Fibroblast of the conjunctiva (primary cell): Measurements from ENCODE around the gene BCAS3.

Experiments
- DNase-seq: peaks from one replicate; pipeline ENCODE4 v3.0.0-alpha.2; 2010; ENCODE audit warnings: low read depth

Gene BCAS3

GRCh38 chr17:61254904-61255303, 577.3 kb downstream of the BCAS3 start:
- DNase-seq: no peak

GRCh38 chr17:61255647-61256046, 578.0 kb downstream of the BCAS3 start:
- DNase-seq: no peak

GRCh38 chr17:61259360-61259759, 581.7 kb downstream of the BCAS3 start:
- DNase-seq: no peak

- no peak for DNase-seq
Measured at GRCh38 chr17:61260071-61260797, 582.6 kb downstream of the BCAS3 start.

- no peak for DNase-seq
Measured at GRCh38 chr17:61261001-61261637, 583.5 kb downstream of the BCAS3 start.

GRCh38 chr17:61265397-61265796, 587.7 kb downstream of the BCAS3 start:
- no peak for DNase-seq

GRCh38 chr17:61267847-61268246, 590.2 kb downstream of the BCAS3 start:
- no peak for DNase-seq

GRCh38 chr17:61275395-61275794, 597.7 kb downstream of the BCAS3 start:
- DNase-seq: no peak

- no peak for DNase-seq
Measured at GRCh38 chr17:61276806-61277205, 599.2 kb downstream of the BCAS3 start.

- DNase-seq: no peak
Measured at GRCh38 chr17:61279476-61280145, 602.0 kb downstream of the BCAS3 start.

- DNase-seq: no peak
Measured at GRCh38 chr17:61280338-61280737, 602.7 kb downstream of the BCAS3 start.

- no peak for DNase-seq
Measured at GRCh38 chr17:61280851-61281250, 603.2 kb downstream of the BCAS3 start.

- no peak for DNase-seq
Measured at GRCh38 chr17:61282377-61282776, 604.7 kb downstream of the BCAS3 start.

- no peak for DNase-seq
Measured at GRCh38 chr17:61283043-61283442, 605.4 kb downstream of the BCAS3 start.

- no peak for DNase-seq
Measured at GRCh38 chr17:61284174-61284573, 606.5 kb downstream of the BCAS3 start.

- DNase-seq: no peak
Measured at GRCh38 chr17:61284746-61285145, 607.1 kb downstream of the BCAS3 start.

- no peak for DNase-seq
Measured at GRCh38 chr17:61285526-61286320, 608.1 kb downstream of the BCAS3 start.

GRCh38 chr17:61286449-61286848, 608.8 kb downstream of the BCAS3 start:
- no peak for DNase-seq

GRCh38 chr17:61289408-61290385, 612.0 kb downstream of the BCAS3 start:
- no peak for DNase-seq

- no peak for DNase-seq
Measured at GRCh38 chr17:61291451-61292285, 614.0 kb downstream of the BCAS3 start.
